B cell (primary cell): ENCODE results near the gene SUSD3. TPM values are rescaled to one million over a fixed set of nuclear protein-coding genes. Genes with fewer than 3 reads are reported as not detected.

Source experiments
- ATAC-seq: fragments of 200-7000 bp; cut with Tn5 transposase; one replicate; pipeline ENCODE4 v1.10.0; 2021; ENCODE audit warnings: low read depth, mild to moderate bottlenecking, moderate number of reproducible peaks, moderate library complexity
- CTCF ChIA-PET: fragments of 350-600 bp; sonication (Branson Sonifier 250); formaldehyde crosslinking; loops from one replicate; lab custom pipeline; 2021; ENCODE audit warnings: antibody characterized with exemption, inconsistent platforms; lab: Charles Lee
- POLR2A ChIA-PET: fragments of 350-600 bp; sonication (Branson Sonifier 250); formaldehyde crosslinking; loops from one replicate; lab custom pipeline; 2021; ENCODE audit warnings: antibody characterized with exemption; lab: Charles Lee
- DNase-seq: peaks from one replicate; pipeline ENCODE4 v3.0.0; 2013
- H2AFZ ChIP-seq: 2 replicates; pipeline ENCODE4 v1.6.1; 2012; ENCODE audit warnings: mild to moderate bottlenecking, low read depth, low read length; ENCODE audit not compliant: insufficient read depth, poor library complexity, severe bottlenecking
- H3K27ac ChIP-seq, 2 donors: 1 replicate in 1 of 2; 2 replicates in 1 of 2; pipeline ENCODE4 v1.5.1; 2012 to 2013; ENCODE audit warnings: low read length in 2 of 2, mild to moderate bottlenecking in 2 of 2, moderate library complexity in 1 of 2
- H3K27me3 ChIP-seq, 4 experiments: fragments of 200-600 bp in 1 of 4; sonication (generic) in 1 of 4; replicated peaks in 1 of 4; 1 replicate in 2 of 4; 2 replicates in 2 of 4; pipeline versions ENCODE4 v1.6.1 to v1.7.0; 2013 to 2016; ENCODE audit warnings: low read length in 3 of 4, mild to moderate bottlenecking in 2 of 4, mixed read lengths in 1 of 4, moderate library complexity in 1 of 4; ENCODE audit not compliant: insufficient read depth in 4 of 4, control insufficient read depth in 3 of 4; ENCODE audit errors: control extremely low read depth in 1 of 4
- H3K36me3 ChIP-seq, 2 experiments: replicated peaks in 1 of 2; 1 replicate in 1 of 2; 2 replicates in 1 of 2; pipeline versions ENCODE4 v1.6.1 to v1.7.1; 2013; ENCODE audit warnings: low read length in 1 of 2; ENCODE audit not compliant: insufficient read depth in 2 of 2, control insufficient read depth in 1 of 2; ENCODE audit errors: control extremely low read depth in 1 of 2, extremely low read depth in 1 of 2
- H3K4me1 ChIP-seq, 2 donors: fragments of 200-600 bp in 1 of 2; sonication (generic) in 1 of 2; 1 replicate in 1 of 2; 2 replicates in 1 of 2; pipeline versions ENCODE4 v1.5.1 to v1.6.1; 2013 to 2017; ENCODE audit warnings: low read length in 2 of 2; ENCODE audit not compliant: control insufficient read depth in 2 of 2, insufficient read depth in 2 of 2
- H3K4me2 ChIP-seq: replicated peaks from 2 replicates; pipeline ENCODE3; 2012; ENCODE audit warnings: mild to moderate bottlenecking, low read depth, low read length; ENCODE audit not compliant: poor library complexity, severe bottlenecking
- H3K4me3 ChIP-seq, 5 experiments: fragments of 200-600 bp in 1 of 5; sonication (generic) in 1 of 5; 1 replicate in 3 of 5; 2 replicates in 2 of 5; pipeline versions ENCODE4 v1.5.1 to v1.7.0; 2011 to 2016; ENCODE audit warnings: low read length in 4 of 5, mild to moderate bottlenecking in 4 of 5, low read depth in 2 of 5, control low read depth in 1 of 5, moderate library complexity in 1 of 5; ENCODE audit not compliant: insufficient read depth in 1 of 5; ENCODE audit errors: control extremely low read depth in 1 of 5, extremely low read depth in 1 of 5
- H3K79me2 ChIP-seq: fragments of 200-600 bp; sonication (generic); one replicate; pipeline ENCODE4 v1.6.0; 2016; ENCODE audit warnings: low read length; ENCODE audit not compliant: control insufficient read depth, insufficient read depth
- H3K9ac ChIP-seq: fragments of 200-600 bp; sonication (generic); 2 replicates; pipeline ENCODE4 v1.6.1; 2017; ENCODE audit warnings: mild to moderate bottlenecking, low read length, moderate library complexity
- H3K9me3 ChIP-seq, 3 donors: one replicate each; pipeline versions ENCODE4 v1.6.1 to v1.7.1; 2013; ENCODE audit warnings: low read length in 2 of 3; ENCODE audit not compliant: control insufficient read depth in 2 of 3, insufficient read depth in 1 of 3; ENCODE audit errors: control extremely low read depth in 1 of 3
- H4K20me1 ChIP-seq: 2 replicates; pipeline ENCODE4 v1.6.0; 2012; ENCODE audit warnings: mild to moderate bottlenecking, low read length; ENCODE audit not compliant: insufficient read depth, control insufficient read depth, poor library complexity, severe bottlenecking
- H3K27ac Mint-ChIP-seq: one replicate; pipeline ENCODE4 v1.8.0; 2021; ENCODE audit warnings: mixed read lengths
- H3K27me3 Mint-ChIP-seq: one replicate; pipeline ENCODE4 v1.8.0; 2021; ENCODE audit warnings: mixed read lengths
- H3K4me1 Mint-ChIP-seq: one replicate; pipeline ENCODE4 v1.8.0; 2021; ENCODE audit warnings: mixed read lengths
- H3K4me3 Mint-ChIP-seq: one replicate; pipeline ENCODE4 v1.8.0; 2021; ENCODE audit warnings: mixed read lengths
- H3K9me3 Mint-ChIP-seq: one replicate; pipeline ENCODE4 v1.8.0; 2022; ENCODE audit warnings: mixed read lengths; ENCODE audit not compliant: insufficient read depth
- EZH2 ChIP-seq: IDR thresholded peaks from 2 replicates; pipeline ENCODE4 v1.6.1; 2012; ENCODE audit warnings: borderline replicate concordance, low read depth, mild to moderate bottlenecking, moderate library complexity, low read length; ENCODE audit not compliant: insufficient read depth, poor library complexity, severe bottlenecking
- WGBS: methylation state at CpG from one replicate; pipeline ENCODE4 v1.1.5; 2013; ENCODE audit warnings: missing lambda C conversion rate; ENCODE audit not compliant: insufficient coverage; 5-methylcytosine and 5-hydroxymethylcytosine counted together
- intact Hi-C: fragments of 100-400 bp; cut with micrococcal nuclease; formaldehyde crosslinking; loops from one replicate; pipeline ENCODE4 v1.10.0; 2022
- polyA plus RNA-seq: library from polyadenylated mRNA; depleted of rRNA; stranded (reverse); fragments of >200 nt; gene quantifications from 2 replicates; pipeline ENCODE4 v1.2.3, GENCODE V29; 2012
- total RNA-seq, 2 donors: library from RNA; stranded (reverse); fragments of 120-200 nt in 1 of 2; gene quantifications; 1 replicate in 1 of 2; 2 replicates in 1 of 2; pipeline versions ENCODE4 v1.2.3 to v1.2.4, GENCODE V29; 2013 to 2022
- TF ChIP-seq, protein P1 (sequence below): fragments of 200-600 bp; IDR thresholded peaks from one replicate; pipeline ENCODE4 v1.8.0; 2022; ENCODE audit warnings: antibody characterized with exemption, mild to moderate bottlenecking

SUSD3 gene
- total and polyA plus RNA-seq, 2 donors (not counting 1 experiment from before 2014, with no cell fraction given) = 41.0 to 85.0 TPM

DNA sequence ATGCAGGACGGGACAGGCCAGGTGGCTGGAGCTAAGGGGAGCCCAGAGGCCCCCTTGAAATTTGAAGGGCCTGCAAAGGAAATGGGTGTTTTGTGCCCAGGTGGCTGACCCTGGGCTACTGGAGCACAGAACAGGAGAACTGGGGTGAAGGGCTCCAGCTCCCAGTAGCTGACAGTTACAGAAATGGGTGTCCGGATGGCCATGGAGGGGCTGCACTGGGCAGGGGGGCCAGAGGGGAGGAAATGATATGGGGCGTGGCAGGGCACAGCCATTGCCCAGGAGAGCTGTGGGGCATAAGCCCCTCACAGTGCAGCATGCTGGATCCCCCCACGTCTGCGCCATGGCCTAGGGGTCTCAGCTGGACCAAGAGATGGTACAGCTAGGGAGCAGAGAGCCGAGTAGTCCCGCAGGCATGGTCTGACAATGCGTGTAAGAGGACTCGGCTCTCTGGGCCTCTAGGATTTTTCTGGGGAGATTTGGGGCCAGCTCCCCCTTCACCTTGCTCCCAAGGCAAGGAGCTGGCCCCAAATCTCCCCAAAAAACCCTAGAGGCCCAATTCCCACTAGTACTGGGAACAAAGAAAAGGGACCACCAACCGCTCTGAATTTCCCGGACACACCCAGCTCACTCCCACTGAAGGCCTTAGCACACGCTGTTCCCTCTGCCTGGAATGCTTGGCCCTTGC, 29.6 kb downstream of the SUSD3 start:
- Histone ChIP-seq H4K20me1 (no peaks in the 10 kb centered on the region), H3K36me3 (peaks cover 7 to 39% of the 10 kb centered on the region in 2 experiments), H3K9ac (no peak overlapping the region), H3K4me3 (no peak overlapping the region), H3K27ac (no peak overlapping the region), H3K27me3 (no peaks in the 10 kb centered on the region), H3K4me2 (no peak overlapping the region), H2AFZ (no peak overlapping the region), H3K4me1 (peaks cover 27 to 28% of the 10 kb centered on the region in 2 donors), H3K9me3 (peaks cover 0 to 26% (median 0%) of the 10 kb centered on the region in 3 donors), H3K79me2 (no peaks in the 10 kb centered on the region)
- Mint-ChIP-seq H3K9me3 (peaks cover 5% of the 10 kb centered on the region), H3K4me1 (peaks cover 31% of the 10 kb centered on the region), H3K27me3 (no peaks in the 10 kb centered on the region), H3K4me3 (no peak overlapping the region), H3K27ac (peak overlapping the region; percentile 48)
- ChIA-PET POLR2A (no interaction called here), CTCF (interaction anchor here (0.8 to 2.0 kb wide), 2 partner anchors 20 to 21 kb away, joined by 3 to 4 read pairs; no protein-coding TSS in a partner anchor)
- TF ChIP-seq EZH2 = no peak
- TF ChIP-seq, protein P1, sequence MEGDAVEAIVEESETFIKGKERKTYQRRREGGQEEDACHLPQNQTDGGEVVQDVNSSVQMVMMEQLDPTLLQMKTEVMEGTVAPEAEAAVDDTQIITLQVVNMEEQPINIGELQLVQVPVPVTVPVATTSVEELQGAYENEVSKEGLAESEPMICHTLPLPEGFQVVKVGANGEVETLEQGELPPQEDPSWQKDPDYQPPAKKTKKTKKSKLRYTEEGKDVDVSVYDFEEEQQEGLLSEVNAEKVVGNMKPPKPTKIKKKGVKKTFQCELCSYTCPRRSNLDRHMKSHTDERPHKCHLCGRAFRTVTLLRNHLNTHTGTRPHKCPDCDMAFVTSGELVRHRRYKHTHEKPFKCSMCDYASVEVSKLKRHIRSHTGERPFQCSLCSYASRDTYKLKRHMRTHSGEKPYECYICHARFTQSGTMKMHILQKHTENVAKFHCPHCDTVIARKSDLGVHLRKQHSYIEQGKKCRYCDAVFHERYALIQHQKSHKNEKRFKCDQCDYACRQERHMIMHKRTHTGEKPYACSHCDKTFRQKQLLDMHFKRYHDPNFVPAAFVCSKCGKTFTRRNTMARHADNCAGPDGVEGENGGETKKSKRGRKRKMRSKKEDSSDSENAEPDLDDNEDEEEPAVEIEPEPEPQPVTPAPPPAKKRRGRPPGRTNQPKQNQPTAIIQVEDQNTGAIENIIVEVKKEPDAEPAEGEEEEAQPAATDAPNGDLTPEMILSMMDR = no peak
- ATAC-seq = no peak
- intact Hi-C loops = no loop called here
- DNase-seq = no peak
- WGBS = 97% methylated on average over 10 of the region's 12 CpGs

DNA sequence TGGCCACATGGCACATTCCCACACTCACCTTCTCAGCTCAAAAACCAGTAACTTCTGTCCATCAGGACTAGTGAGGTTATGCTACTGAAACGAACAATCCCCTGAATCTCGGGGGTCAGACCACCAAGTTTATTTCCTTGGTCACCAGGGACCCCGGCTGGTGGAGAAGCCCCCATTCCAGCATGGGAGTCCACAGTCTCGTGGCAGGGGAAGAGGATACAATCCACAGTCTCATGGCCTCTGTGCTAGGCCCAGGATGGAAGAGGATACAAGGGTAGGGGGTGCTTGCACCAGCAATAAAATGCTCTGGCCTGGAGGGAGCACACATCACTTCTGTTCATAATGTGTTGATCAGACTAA, 30.1 kb downstream of the SUSD3 start:
- Histone ChIP-seq H3K79me2 (no peaks in the 10 kb centered on the region), H3K4me2 (no peak overlapping the region), H2AFZ (no peak overlapping the region), H3K36me3 (peaks cover 7 to 34% of the 10 kb centered on the region in 2 experiments), H3K27me3 (no peaks in the 10 kb centered on the region), H3K4me1 (peaks cover 32 to 33% of the 10 kb centered on the region in 2 donors), H3K27ac (no peak overlapping the region), H3K9ac (no peak overlapping the region), H3K9me3 (peaks cover 0 to 26% (median 0%) of the 10 kb centered on the region in 3 donors), H3K4me3 (no peak overlapping the region), H4K20me1 (no peaks in the 10 kb centered on the region)
- DNase-seq (no peak), ATAC-seq (no peak)
- H3K27me3 Mint-ChIP-seq = no peaks in the 10 kb centered on the region
- peaks cover 36% of the 10 kb centered on the region for H3K4me1 Mint-ChIP-seq
- TF ChIP-seq EZH2 = no peak
- TF ChIP-seq, protein P1 = no peak
- ChIA-PET CTCF (interaction anchor here (0.8 kb wide), 1 partner anchor 20 kb away, joined by 3 read pairs; no protein-coding TSS in a partner anchor), POLR2A (no interaction called here)
- peak overlapping the region; percentile 48 for H3K27ac Mint-ChIP-seq
- no peak overlapping the region for H3K4me3 Mint-ChIP-seq
- intact Hi-C loops = no loop called here
- WGBS = 97% methylated on average over 4 of the region's 4 CpGs
- peaks cover 5% of the 10 kb centered on the region for H3K9me3 Mint-ChIP-seq
